ENCODE measurements around the gene STXBP6.

Gene STXBP6

GRCh38 chr14:25011095-25011494, 38.9 kb downstream of the STXBP6 start:
- no peak for DNase-seq

GRCh38 chr14:25010471-25010870, 39.5 kb downstream of the STXBP6 start:
- DNase-seq = no peak

GRCh38 chr14:25009891-25010290, 40.1 kb downstream of the STXBP6 start:
- DNase-seq = no peak

- DNase-seq = no peak
Measured at GRCh38 chr14:25007832-25008231, 42.1 kb downstream of the STXBP6 start.

GRCh38 chr14:25006961-25007795, 42.8 kb downstream of the STXBP6 start:
- DNase-seq = no peak

- no peak for DNase-seq
Measured at GRCh38 chr14:25006031-25006430, 43.9 kb downstream of the STXBP6 start.

GRCh38 chr14:25004389-25004809, 45.5 kb downstream of the STXBP6 start:
- no peak for DNase-seq

GRCh38 chr14:25003537-25003936, 46.4 kb downstream of the STXBP6 start:
- no peak for DNase-seq

GRCh38 chr14:25001601-25002000, 48.3 kb downstream of the STXBP6 start:
- no peak for DNase-seq

- DNase-seq = no peak
Measured at GRCh38 chr14:25001156-25001555, 48.8 kb downstream of the STXBP6 start.

- DNase-seq = no peak
Measured at GRCh38 chr14:24999157-24999556, 50.8 kb downstream of the STXBP6 start.

GRCh38 chr14:24996930-24997725, 52.8 kb downstream of the STXBP6 start:
- DNase-seq = no peak

- no peak for DNase-seq
Measured at GRCh38 chr14:24995016-24995415, 54.9 kb downstream of the STXBP6 start.

GRCh38 chr14:24993631-24994030, 56.3 kb downstream of the STXBP6 start:
- DNase-seq = no peak

GRCh38 chr14:24992624-24993360, 57.2 kb downstream of the STXBP6 start:
- no peak for DNase-seq

GRCh38 chr14:24991821-24992220, 58.1 kb downstream of the STXBP6 start:
- no peak for DNase-seq

GRCh38 chr14:24991288-24991687, 58.7 kb downstream of the STXBP6 start:
- DNase-seq = no peak

GRCh38 chr14:24990773-24991172, 59.2 kb downstream of the STXBP6 start:
- DNase-seq = no peak

- no peak for DNase-seq
Measured at GRCh38 chr14:24990050-24990449, 59.9 kb downstream of the STXBP6 start.

- DNase-seq = no peak
Measured at GRCh38 chr14:24988760-24989159, 61.2 kb downstream of the STXBP6 start.

- DNase-seq = no peak
Measured at GRCh38 chr14:24986206-24986893, 63.6 kb downstream of the STXBP6 start.

- DNase-seq = no peak
Measured at GRCh38 chr14:24984846-24985589, 64.9 kb downstream of the STXBP6 start.
